DMS114 treated with DMSO at 0.1 percent for 48 hours (cell line): Measurements from ENCODE around the gene JUN.

ENCODE experiments used
- DNase-seq: peaks from one replicate; lab custom pipeline; 2025; ENCODE audit not compliant: unreplicated experiment; lab: John Stamatoyannopoulos, UW

The JUN gene

GRCh38 chr1:58764294-58764978 is 19.4 kb downstream of the JUN start:
- DNase-seq: no peak

GRCh38 chr1:58763214-58763613 is 20.6 kb downstream of the JUN start:
- DNase-seq: no peak

- DNase-seq: no peak
These were observed 21.0 kb downstream of the JUN start for GRCh38 chr1:58762806-58763205.

GRCh38 chr1:58755468-58755872 is 28.4 kb downstream of the JUN start:
- no peak for DNase-seq

- DNase-seq: no peak
These were observed 29.0 kb downstream of the JUN start for GRCh38 chr1:58754683-58755467.

- no peak for DNase-seq
These were observed 29.7 kb downstream of the JUN start for GRCh38 chr1:58754073-58754613.

GRCh38 chr1:58753431-58753866 is 30.4 kb downstream of the JUN start:
- DNase-seq: no peak

- DNase-seq: no peak
These were observed 34.2 kb downstream of the JUN start for GRCh38 chr1:58749646-58750045.

GRCh38 chr1:58748666-58749065 is 35.2 kb downstream of the JUN start:
- no peak for DNase-seq

- no peak for DNase-seq
These were observed 37.1 kb downstream of the JUN start for GRCh38 chr1:58746757-58747156.

GRCh38 chr1:58746182-58746581 is 37.7 kb downstream of the JUN start:
- no peak for DNase-seq

GRCh38 chr1:58745666-58746065 is 38.2 kb downstream of the JUN start:
- no peak for DNase-seq

- DNase-seq: no peak
These were observed 38.7 kb downstream of the JUN start for GRCh38 chr1:58745117-58745516.

GRCh38 chr1:58741678-58742553 is 41.9 kb downstream of the JUN start:
- no peak for DNase-seq

- peak; percentile 50 for DNase-seq
These were observed 43.9 kb downstream of the JUN start for GRCh38 chr1:58739856-58740466.

GRCh38 chr1:58738876-58739275 is 45.0 kb downstream of the JUN start:
- no peak for DNase-seq

GRCh38 chr1:58735586-58735985 is 48.3 kb downstream of the JUN start:
- DNase-seq: no peak

- no peak for DNase-seq
These were observed 49.2 kb downstream of the JUN start for GRCh38 chr1:58734630-58735029.

GRCh38 chr1:58732087-58732775 is 51.6 kb downstream of the JUN start:
- DNase-seq: no peak
